Vagina (tissue), 2 donors: Measurements from ENCODE around the gene DPH3.

ENCODE experiments used
- POLR2AphosphoS5 ChIP-seq, 2 donors: sonication (generic); formaldehyde crosslinking; IDR thresholded peaks; one replicate each; pipeline ENCODE4 v1.9.0; 2017; ENCODE audit warnings: antibody characterized with exemption in 2 of 2, mild to moderate bottlenecking in 2 of 2, low read depth in 1 of 2; ENCODE audit not compliant: insufficient read depth in 1 of 2
- TF ChIP-seq, protein P1 (sequence below), 3 experiments: fragments of 450-650 bp in 2 of 3; fragments of 200-600 bp in 1 of 3; sonication (generic) in 1 of 3; IDR thresholded peaks; one replicate each; pipeline ENCODE4 v1.5.1; 2017 to 2019; ENCODE audit warnings: antibody characterized with exemption in 3 of 3, mild to moderate bottlenecking in 2 of 3, moderate library complexity in 2 of 3

DNA sequence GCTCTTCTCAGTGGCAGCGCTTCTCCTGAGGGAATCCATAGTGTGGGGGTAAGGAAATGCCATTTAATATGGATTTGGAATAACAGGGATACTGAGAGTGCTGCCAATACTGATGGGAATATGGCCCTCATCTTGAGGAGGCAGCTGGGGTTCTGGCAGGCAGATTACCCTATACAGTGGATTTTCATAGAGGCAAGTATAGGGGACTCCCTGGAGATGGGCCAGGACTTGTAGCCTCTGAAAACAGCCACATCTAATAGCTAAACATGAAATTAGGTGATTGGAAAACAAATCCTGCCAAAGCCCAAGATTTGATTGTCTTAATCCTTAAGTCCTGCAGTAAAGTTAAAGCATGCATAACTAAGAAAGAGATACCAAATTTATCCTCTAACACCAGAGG is 30.9 kb downstream of the DPH3 start:
- TF ChIP-seq, protein P1, sequence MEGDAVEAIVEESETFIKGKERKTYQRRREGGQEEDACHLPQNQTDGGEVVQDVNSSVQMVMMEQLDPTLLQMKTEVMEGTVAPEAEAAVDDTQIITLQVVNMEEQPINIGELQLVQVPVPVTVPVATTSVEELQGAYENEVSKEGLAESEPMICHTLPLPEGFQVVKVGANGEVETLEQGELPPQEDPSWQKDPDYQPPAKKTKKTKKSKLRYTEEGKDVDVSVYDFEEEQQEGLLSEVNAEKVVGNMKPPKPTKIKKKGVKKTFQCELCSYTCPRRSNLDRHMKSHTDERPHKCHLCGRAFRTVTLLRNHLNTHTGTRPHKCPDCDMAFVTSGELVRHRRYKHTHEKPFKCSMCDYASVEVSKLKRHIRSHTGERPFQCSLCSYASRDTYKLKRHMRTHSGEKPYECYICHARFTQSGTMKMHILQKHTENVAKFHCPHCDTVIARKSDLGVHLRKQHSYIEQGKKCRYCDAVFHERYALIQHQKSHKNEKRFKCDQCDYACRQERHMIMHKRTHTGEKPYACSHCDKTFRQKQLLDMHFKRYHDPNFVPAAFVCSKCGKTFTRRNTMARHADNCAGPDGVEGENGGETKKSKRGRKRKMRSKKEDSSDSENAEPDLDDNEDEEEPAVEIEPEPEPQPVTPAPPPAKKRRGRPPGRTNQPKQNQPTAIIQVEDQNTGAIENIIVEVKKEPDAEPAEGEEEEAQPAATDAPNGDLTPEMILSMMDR (IDR thresholded peaks at IDR 0.05) = no peak
- no peak for TF ChIP-seq POLR2AphosphoS5 (IDR thresholded peaks at IDR 0.05; ENCODE audit: insufficient read depth in 1 of 2, low read depth in 1 of 2)
